ENCODE data around the gene FAM32A.

- TF ChIP-seq CTCF (IDR thresholded peaks at IDR 0.05) (no peak), POLR2AphosphoS5 (IDR thresholded peaks at IDR 0.05; ENCODE audit: low read depth, low read length) (no peak), TCF7L2 (IDR thresholded peaks at IDR 0.05; ENCODE audit: low read depth, low read length) (no peak)
Measured at GRCh38 chr19:16207063-16207462, 21.9 kb downstream of the FAM32A start.
